Non-pigmented ciliary epithelial cell (primary cell): Measurements from ENCODE around the gene ITIH1.
"Not testable (repeated sequence)": the region's sequence is repeated elsewhere in the genome, so short reads cannot be mapped to it uniquely, and the experiment has no call there.

Experiments used
- DNase-seq: peaks from one replicate; pipeline ENCODE4 v3.0.0-alpha.2; 2010; ENCODE audit warnings: low read depth

ITIH1 gene

DNA sequence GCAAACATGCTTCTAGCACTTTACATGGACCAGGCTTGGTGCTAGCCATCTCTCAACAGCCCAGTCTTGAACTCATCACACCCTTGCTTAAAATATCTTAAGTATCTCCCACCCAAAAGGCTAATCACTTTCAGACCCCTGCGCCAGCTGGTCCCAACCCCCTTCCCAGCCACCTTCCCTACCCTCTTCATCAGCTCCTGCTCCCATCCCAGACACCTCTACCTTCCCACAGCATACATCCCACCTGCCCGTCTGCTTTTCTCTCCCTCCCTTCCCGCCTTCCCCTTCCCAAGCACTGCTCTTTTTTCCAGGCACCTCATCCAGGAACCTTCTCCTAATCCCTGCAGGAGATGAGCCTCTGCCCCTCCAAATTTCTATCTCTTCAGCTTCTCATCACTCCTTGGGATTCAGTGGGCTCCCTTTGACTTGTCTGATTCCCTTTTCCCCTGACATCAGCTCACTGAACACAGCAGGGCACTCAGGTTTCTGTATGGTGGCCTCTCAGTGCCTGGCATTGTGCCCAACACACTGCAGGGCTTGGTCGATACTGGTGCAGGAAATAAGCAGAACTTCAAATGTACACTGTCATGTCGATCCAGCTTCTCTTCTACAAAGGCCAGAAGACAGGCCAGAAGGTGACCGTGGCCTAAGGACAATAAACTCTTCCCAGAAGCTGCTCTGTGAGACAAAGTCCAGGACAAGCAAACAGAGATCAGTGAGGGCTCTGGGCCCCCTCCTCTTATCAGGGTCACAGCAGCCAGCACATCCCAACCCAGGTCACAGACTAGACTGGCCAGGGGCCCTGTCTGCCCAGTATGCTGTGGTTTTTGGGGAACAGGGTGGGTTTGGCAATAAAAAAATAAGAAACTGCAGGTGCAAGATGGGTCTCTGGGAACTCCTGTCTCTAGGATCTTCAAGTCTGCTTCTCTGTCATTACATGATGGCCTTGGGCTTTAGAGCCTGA, 2.2 kb upstream of the ITIH1 start:
- no peak for DNase-seq

DNA sequence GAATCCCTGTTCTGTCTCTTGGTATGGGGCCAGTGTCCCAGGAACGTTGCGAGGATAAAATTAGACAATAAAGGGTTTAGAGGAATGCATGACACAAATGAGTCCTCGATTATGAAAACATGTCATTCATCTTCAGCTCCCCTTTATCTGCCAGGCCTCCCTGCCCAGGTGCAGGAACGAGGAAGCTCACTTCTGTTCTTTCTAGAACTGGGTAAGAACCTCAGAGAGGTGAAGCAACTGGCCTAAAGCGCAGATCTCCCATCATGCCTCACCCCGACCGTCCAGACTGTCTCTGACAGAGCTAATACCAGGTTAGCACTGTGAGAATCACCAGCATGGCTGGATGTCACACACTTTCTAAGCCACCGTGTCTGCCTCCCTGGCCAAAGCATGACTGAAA, 1.5 kb upstream of the ITIH1 start:
- no peak for DNase-seq

DNA sequence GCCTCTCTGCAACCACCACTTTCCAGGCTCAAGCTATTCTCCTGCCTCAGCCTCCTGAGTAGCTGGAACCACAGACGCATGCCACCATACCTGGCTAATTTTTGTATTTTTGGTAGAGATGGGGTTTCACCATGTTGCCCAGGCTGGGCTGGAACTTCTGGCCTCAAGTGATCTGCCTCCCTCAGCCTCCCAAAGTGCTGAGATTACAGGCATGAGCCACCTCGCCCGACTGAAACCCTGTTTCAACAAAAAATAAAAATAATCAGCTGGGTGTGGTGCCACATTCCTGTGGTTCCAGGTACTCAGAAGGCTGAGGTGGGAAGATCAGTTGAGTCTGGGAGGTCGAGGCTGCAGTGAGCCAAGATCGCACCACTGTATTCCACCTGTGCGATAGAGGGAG, 913 bp upstream of the ITIH1 start:
- DNase-seq = not testable (repeated sequence)

DNA sequence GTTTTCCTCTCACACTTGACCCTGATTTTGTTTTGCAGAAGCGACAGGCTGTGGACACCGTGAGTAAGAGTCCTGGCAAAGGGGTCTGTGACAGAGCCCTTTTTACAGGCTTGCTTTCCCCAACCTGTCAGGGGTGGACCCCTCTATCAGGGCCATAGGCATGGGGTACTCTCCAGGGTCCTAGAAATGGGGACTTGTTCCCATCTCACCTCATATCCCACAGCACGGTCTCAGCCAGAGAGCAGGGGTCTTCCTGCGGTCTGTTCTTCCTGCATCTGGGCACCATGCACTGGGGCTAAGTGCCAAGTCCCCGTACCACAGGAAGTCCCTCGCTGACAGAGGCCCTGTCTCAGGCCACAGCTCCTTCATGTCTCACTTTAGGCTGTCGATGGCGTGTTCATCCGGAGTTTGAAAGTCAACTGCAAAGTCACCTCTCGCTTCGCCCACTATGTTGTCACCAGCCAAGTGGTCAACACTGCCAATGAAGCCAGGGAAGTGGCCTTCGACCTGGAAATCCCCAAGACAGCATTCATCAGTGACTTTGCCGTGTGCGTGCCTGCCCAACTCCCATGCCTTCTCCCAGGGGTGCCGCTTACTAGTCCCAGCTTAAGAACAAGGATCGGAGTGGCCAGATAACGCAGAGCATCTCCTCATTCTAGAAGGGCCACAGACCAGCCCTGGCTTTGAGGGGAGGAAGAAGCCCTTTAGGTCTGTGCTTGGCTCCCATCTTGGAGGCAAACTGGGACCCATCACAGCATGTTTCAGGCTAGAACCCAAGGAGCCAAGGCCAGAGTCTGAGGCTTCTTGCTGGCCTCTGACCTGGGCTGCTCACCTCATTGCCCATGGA, 783 bp downstream of the ITIH1 start:
- DNase-seq = no peak

DNA sequence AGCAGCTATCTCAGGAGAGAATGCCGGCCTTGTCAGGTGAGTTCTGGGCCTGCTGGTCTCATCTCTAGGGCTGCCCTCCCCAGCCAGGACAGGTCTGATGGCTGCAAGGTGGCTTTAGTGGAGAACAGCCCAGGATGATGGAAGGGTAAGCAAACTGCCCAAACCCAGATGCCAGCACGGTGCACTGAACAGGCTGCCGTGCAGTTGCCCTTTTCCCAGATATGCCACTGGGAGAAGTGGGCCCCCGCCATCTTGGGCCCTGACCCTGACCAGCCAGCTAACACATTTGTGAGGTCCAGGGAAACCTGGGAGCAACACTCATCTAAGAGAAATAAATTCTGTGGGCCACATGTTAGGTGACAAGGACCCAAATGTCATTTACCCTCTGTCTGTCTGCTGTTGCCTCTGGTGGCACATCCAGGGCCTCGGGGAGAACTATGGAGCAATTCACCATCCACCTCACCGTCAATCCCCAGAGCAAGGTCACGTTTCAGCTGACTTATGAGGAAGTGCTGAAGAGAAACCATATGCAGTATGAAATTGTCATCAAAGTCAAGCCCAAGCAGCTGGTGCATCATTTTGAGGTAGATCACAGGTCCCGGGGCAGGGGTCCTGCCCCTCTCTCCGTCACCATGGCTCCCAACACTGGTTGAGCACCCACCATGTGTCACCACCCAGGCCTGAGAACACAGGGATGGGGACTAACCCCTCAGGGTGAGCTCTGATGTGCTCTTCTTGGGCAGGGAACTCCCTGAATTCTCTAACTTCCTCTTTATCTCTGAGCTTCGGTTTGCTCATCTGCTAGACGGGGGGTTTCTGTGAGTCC, 1.8 kb downstream of the ITIH1 start:
- no peak for DNase-seq

DNA sequence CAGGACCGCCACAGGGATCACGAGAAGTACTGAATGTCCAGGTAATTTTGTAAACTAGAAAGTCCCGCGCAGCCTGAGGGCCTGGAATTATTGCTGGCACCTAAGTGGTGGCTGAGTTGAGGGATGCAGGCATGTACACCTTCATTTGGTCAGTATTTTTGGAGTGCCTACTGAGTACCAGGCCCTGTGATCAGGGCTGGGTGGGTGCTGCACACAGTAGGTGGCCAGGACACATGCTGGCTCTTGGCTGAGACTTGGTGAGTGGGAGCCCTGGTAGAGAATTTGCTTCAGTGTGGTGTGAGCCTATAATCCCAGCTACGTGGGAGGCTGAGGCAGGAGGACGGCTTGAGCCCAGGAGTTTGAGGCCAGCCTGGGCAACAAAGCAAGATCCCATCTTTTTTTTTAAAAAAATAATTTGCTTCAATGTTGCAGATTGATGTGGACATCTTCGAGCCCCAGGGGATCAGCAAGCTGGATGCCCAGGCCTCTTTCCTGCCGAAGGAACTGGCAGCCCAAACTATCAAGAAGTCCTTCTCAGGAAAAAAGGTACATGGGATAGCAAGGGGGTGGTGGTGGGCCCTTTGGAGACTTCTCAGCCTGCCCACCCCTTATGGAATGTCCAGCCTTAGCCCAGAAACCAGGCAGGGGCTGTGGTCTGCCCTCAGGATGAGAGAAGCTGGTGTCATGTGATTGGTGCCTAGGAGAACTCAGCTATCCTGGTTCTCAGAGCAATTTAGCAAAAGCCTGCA, 2.6 kb downstream of the ITIH1 start:
- DNase-seq = no peak

DNA sequence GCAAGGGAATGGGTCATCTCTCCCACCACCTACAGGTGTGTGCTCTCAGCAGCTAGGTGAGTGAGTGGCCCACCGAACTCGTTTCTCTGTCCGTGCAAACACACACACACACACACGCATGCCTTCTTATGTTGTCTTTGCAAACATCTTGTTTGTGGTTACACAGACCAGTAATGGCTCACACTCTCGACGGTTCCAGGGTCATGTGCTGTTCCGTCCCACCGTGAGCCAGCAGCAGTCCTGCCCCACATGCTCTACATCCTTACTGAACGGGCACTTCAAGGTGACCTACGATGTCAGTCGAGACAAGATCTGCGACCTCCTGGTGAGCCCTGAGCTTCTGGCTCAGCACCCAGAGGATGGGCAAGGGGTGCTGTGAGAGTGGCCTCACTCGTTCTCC, 4.3 kb downstream of the ITIH1 start:
- DNase-seq = no peak

DNA sequence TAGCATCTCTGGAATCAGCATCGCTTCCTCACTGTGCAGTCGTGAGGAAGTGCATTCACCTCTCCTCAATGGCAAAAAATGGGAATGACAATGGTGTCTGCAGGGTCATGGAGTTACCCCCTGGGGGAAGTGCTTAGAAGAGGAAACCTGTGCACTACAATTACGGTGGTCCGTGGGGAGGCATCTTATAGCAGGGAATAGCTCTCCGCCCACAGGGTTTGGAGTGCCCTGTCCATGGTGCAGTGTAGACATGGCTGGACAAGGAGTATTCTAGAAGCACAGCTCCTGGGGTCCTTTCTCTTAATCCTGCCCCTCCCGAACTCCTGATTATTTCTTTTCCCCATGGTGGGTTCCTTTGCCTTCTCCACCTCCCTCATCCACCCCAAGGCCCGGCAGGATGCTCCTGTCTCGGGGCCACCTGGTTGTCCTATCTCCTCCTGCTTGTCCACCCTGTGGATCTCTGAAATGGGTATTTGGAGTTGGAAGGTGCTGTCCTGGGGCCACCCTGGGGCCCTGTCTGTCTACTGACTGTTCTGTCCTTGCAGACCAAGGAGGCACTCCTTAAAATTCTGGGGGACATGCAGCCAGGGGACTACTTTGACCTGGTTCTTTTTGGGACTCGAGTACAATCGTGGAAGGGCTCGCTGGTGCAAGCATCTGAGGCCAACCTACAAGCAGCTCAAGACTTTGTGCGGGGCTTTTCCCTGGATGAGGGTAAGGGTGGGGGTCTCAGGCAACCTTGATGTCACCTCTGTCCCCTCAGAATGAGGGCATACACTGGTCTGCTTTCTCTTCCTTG, 5.2 kb downstream of the ITIH1 start:
- DNase-seq = no peak

DNA sequence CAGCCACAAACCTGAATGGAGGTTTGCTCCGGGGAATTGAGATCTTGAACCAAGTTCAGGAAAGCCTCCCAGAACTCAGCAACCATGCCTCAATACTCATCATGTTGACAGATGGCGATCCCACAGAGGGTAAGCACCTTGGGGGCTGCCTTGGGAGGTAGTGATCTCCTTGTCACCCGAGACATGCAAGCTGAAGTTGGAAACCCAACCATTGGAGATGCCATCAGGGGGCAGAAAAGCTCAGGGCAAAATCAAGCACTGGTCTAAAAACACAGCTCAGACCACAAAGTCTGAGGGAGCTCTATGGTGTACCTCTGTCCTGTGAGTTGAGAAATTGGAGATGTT, 5.8 kb downstream of the ITIH1 start:
- DNase-seq = no peak

DNA sequence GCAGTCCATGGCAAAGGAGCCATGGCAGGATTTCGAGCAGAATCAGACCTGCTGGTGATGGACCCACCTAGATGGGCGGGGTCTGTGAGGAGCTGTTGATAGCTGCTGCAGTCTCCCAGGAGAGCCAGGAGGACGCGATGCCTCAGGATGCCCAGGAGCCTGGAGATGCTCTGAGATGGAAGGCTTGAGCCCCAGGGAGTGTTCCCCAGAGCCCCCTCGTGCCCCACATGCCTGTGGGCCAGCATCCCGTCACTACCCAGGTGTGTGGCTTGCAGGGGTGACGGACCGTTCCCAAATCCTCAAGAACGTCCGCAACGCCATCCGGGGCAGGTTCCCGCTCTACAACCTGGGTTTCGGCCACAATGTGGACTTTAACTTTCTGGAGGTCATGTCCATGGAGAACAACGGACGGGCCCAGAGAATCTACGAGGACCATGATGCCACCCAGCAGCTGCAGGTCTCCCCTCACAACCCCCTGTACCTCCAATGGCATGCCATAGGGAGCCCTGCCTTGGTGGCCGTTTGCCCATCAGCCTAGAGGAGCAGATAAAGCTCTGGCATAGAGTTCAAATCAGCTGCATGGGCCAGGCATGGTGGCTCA, 6.7 kb downstream of the ITIH1 start:
- DNase-seq = no peak

DNA sequence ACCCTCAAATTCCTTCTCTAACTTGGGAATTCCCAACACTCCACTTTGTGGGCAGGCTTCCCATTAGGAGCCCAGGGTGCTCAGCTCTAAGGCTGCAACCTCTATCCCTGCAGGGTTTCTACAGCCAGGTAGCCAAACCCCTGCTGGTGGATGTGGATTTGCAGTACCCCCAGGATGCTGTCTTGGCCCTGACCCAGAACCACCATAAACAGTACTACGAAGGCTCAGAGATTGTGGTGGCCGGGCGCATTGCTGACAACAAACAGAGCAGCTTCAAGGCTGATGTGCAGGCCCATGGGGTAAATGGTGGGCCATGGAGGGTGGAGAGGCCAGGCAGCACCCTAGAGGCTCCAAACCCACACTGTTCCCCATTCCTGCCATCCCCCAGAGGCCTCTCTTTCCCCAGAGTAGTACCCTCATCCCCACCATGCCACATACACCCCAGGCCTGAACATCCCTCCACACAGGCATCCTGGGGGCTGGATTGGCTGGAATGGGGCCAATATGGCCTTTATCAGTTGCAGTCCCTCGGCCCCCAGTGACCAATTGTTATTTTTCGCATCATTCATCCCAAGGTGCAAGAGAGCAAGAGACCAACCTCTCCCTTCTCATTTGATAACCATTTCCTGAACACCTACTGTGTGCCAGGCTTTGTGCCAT, 7.7 kb downstream of the ITIH1 start:
- no peak for DNase-seq

DNA sequence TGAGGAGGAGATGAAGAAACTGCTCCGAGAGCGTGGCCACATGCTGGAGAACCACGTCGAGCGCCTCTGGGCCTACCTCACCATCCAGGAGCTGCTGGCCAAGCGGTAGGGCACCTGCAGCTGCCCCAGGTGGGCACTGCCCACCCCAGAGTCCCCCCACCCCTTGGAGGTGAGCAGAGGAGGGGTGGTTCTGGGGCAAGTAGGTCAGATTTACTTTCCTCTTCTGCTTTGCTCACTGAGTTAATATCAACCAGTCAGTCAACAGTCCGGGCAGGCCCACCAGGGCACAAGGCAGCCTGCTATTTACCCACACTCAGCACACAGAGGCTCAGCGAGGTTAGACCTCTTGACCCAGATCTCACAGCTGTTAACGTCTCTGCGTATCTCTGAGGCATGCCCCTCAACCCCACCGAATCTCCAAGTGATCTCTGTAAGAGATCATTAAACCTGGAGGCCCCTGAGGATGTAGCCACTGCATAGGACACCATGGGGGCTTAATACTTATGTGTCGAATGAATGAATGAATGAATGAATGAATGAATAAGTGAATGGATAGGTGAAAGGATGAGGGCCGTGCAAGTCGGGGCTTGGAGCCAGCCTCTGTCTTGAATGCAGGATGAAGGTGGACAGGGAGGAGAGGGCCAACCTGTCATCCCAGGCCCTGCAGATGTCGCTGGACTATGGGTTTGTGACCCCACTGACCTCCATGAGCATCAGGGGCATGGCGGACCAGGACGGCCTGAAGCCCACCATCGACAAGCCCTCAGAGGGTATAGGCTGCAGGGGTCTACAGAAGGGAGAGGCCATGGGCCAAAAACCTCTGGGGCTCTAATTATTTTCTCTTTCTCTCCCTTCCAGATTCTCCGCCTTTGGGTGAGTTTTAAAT, 9.2 kb downstream of the ITIH1 start:
- DNase-seq = no peak

DNA sequence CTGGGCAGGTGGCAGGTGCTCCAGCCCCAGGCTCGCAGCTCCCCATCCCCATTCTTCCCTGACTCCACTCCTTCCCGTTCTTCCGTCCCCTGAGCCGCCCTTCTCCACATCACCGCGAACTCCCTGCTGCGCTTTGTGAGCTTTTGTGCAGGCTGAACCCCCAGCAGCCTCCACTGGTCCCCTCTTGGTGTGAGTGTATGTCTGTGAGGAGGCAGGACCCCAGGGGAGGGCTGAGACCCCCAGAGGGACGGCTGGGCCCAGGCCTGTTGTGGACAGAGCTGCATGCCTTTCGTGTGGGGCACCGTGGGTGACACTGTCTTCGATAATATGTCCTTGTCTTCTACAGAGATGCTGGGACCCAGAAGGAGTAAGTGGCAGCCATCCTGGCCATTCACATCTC, 9.8 kb downstream of the ITIH1 start:
- DNase-seq = no peak

DNA sequence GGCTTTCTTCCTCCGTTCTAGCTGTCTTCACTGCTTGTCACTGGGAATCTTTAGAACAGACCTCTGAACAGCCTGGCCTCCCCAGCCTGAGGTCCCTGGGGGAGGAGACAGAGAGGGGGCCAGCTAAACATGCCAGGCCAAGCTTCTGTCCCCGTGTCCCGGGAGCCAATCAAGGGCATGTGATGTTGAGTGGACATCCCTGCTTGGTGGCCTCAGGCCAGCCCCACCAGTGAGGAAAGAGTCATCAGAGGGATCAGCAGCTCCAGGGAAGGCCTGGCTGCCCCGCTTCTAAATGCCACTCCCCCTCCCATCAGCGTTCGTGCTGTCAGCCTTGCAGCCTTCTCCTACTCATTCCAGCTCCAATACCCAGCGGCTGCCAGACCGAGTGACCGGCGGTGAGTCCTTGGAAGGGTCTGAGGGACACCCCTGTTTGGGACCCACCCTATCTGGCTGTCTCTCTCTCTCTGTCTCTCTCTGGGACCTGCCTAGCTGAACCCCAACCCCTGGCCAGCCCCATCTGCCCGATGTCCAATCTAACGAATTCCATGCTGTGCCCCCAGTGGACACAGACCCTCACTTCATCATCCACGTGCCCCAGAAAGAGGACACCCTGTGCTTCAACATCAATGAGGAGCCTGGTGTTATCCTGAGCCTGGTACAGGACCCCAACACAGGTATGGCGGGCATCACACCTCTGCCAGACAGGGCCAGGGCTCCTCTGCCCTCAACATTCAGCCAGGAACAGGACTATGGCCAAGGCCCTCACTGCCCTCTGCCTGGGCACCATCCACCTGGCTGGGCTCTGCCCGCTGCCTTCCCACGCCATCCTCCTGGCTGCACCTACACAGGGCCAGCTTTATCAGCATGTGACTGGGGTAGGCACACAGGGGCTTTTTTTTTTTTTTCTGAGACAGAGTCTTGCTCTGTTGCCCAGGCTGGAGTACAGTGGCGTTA, 10.6 kb downstream of the ITIH1 start:
- no peak for DNase-seq

DNA sequence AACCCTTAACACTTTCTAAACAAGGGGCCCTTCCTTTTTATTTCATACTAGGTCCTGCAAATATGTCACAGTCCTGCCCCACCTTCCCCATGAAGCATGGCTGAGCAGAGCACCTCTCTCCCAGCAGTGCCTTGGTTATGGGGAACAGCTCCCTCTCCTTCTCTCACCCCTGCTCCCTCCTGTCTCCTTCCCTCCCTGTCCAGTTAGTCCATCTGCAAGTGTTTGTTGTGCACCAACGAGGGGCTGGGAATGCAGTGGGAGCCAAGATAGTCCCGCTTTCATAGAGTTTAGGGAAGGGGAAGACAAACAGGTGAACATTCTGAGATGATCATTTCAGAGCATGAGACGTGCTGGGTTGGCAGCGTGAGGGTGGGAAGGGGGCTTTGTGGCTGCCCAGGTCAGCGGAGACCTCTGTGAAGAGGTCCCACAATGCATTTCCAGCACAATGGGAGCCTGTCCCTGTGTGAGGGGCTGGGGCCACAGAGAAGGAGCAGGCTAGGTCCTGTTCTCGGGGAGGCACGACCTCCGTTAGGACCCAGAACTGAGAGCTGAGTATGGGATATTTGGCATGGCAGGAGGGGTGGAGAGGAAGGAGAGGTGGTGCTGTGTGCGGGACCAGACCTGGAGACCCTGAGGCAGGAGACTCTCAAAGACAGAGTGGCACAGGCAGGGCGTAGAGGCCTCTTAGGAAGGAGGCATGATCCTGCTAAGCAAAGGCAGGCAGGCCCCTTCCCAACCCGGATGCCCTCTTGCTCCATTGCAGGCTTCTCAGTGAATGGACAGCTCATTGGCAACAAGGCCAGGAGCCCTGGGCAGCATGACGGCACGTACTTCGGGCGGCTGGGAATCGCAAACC, 11.7 kb downstream of the ITIH1 start:
- no peak for DNase-seq

DNA sequence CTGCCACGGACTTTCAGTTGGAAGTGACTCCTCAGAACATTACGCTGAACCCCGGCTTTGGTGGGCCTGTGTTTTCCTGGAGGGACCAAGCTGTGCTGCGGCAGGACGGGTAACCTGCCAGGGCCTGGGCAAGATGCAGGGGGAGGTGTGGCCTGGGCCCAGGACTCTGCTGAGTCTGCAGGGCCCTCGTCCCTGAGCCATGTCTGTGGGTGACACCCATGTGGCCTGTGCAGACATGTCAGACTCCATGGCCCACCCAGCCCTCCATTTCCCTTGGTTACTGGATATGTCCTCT, 12.3 kb downstream of the ITIH1 start:
- no peak for DNase-seq

DNA sequence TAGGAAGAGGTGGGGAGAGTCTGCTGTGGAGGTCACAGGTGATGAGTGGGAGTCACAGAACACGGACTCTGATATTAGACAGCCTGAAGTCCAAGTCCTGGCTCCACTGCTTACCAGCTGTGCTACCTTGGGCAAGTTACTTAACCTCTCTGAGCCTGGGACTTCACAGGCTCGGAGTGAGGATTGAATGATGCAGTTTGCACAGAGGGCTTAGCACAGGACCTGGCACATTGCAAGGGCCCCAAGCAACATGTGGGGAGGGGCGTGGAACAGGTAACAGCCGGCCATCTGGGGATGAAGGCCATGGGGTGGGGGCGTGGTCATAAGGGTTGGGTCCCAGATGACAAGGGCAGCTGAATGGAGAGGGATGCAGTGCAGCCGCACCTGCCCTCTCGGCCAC, 12.9 kb downstream of the ITIH1 start:
- no peak for DNase-seq
